ENCODE data around the gene TRIM62. TPM values are rescaled to one million over a fixed set of nuclear protein-coding genes. Genes with fewer than 3 reads are reported as not detected.

TRIM62 gene
- total RNA-seq, 1 experiment from 2014 or later, result 0.82 TPM

DNA sequence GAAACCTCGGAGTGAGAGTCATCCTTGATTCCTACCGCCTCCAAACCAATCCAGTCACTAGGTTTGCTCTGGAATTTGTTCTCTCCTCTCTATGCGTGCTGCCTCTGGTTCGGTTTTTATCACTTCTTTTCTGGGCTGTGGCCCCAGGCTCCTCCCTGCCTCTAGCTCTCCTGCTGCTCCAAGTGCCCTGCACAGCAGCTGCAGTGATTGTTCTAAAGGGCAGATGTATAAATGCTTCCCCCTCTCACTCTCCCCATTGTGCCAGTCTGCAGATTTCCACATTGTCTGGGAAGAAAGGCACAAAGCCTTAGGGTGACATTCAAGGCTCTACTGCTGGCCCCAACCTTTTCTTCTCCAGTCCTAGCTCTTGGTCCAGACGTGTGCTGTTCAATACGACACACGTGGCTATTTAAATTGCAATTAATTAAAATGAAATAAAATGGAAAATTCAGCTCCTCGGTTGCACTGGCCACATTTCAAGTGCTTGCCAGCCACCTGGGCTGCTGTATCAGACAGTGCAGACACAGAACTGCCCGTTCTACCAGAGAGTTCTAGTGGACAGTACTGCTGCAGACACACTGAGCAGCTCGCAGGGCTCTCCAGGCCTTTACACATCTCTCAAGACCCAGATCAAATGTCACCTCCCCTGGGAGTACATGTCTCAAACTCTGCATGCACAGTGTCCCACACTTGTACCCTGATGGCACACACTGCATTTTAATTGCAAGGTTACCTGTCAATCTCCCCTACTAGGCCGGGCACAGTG lies 12.4 kb downstream of the TRIM62 start:
- H3K36me3 ChIP-seq, result no peaks in the 10 kb centered on the region
- no peaks in the 10 kb centered on the region for H3K27me3 ChIP-seq
- DNase-seq, result no peak
- H3K9me3 ChIP-seq, result no peaks in the 10 kb centered on the region
- no peak overlapping the region for H3K4me3 ChIP-seq

DNA sequence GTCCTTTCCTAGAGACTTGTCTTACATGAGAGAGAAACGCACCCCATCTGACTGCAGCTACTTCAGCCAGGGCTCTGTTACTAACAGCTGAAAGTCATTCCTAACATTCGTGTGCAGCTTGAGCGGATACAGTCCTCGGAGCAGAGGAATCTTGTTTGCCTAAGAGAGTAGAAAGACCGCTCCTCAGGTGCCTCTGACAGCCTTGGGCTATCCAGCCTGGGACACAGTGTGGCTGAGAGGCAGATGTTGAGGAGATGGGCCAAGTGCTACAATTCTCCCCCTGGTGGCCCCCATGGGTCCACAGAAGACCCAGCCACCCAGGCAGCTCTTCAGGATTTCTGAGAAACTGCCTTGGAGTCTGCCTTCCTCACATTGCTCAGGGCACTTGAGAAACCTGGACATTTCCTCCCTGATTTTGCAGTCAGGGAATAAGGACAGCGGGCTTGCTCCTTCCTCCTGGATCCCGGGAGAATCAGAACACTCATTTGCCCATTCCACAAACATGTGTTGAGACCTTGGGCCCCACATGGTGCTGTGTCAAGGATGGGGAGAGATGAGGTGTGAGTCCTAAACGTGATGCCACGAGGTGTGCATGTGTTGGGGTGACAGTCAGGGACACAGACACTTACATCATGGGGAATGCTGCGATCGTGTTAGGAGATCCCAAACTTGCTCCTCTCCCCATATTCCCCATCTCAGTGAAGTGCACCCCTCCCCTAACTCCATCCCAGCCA lies 13.1 kb downstream of the TRIM62 start:
- H3K9me3 ChIP-seq, result no peaks in the 10 kb centered on the region

DNA sequence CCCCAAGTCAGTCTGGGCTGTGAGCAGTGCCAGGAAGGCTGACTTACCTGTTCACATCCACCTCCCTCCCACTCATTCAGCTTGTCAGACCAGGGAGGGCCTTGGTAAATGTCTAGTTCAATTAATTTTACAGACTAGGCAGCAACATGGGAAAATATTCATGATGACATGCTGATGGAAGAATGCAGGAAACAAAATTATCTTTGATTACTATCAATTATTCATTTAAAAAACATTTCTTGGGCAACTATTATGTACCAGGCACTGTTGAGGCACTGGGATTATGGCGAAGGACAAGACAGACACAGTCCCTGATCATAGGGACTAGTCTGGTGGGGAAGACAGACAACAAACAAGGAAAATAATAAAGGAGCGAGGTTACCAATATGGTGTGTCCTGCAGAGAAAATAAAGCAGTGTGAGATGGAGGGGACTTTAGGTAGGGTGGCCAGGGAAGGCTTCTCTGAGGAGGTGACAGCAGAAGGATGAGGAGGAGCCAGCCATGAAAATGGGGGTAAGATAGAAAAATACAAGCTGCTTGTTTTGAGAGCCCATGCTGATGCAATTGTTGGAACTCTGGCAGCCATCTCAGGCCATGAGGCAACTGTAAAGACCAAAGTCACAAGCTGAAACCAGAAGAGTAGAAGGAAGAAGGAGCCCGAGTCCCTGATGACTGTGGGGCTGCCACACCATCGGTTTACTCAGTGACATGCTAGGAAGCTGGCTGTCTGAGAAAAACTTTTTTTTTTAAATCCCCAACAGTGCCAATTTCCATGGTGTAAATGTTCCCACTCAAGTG lies 14.0 kb downstream of the TRIM62 start:
- H3K4me3 ChIP-seq, result no peak overlapping the region
- no peaks in the 10 kb centered on the region for H3K9me3 ChIP-seq
- H3K27me3 ChIP-seq, result no peaks in the 10 kb centered on the region
- no peaks in the 10 kb centered on the region for H3K36me3 ChIP-seq
- no peak for DNase-seq

More for the DNA sequence above, 13.1 kb downstream of the TRIM62 start:
- Histone ChIP-seq H3K4me3 (no peak overlapping the region), H3K27me3 (no peaks in the 10 kb centered on the region), H3K36me3 (no peaks in the 10 kb centered on the region)
- DNase-seq, result no peak

- H3K36me3 ChIP-seq, result no peaks in the 10 kb centered on the region
- H3K4me3 ChIP-seq, result no peak overlapping the region
- H3K9me3 ChIP-seq, result no peaks in the 10 kb centered on the region
- no peak for DNase-seq
- no peaks in the 10 kb centered on the region for H3K27me3 ChIP-seq
These were observed 16.0 kb downstream of the TRIM62 start for GRCh38 chr1:33165809-33166208.

- Histone ChIP-seq H3K36me3 (no peaks in the 10 kb centered on the region), H3K9me3 (no peaks in the 10 kb centered on the region), H3K27me3 (no peaks in the 10 kb centered on the region), H3K4me3 (no peak overlapping the region)
- DNase-seq, result no peak
These were observed 16.6 kb downstream of the TRIM62 start for GRCh38 chr1:33165209-33165608.

- H3K9me3 ChIP-seq, result no peaks in the 10 kb centered on the region
- H3K36me3 ChIP-seq, result no peaks in the 10 kb centered on the region
- no peak overlapping the region for H3K4me3 ChIP-seq
- no peak for DNase-seq
- H3K27me3 ChIP-seq, result no peaks in the 10 kb centered on the region
These were observed 18.0 kb downstream of the TRIM62 start for GRCh38 chr1:33163621-33164519.

GRCh38 chr1:33162141-33162540 lies 19.7 kb downstream of the TRIM62 start:
- Histone ChIP-seq H3K9me3 (no peaks in the 10 kb centered on the region), H3K27me3 (no peaks in the 10 kb centered on the region), H3K36me3 (no peaks in the 10 kb centered on the region), H3K4me3 (no peak overlapping the region)
- no peak for DNase-seq

- H3K4me3 ChIP-seq, result no peak overlapping the region
- DNase-seq, result no peak
These were observed 20.7 kb downstream of the TRIM62 start for GRCh38 chr1:33161061-33161681.

GRCh38 chr1:33159577-33159976 lies 22.3 kb downstream of the TRIM62 start:
- Histone ChIP-seq H3K36me3 (no peaks in the 10 kb centered on the region), H3K9me3 (no peaks in the 10 kb centered on the region), H3K27me3 (no peaks in the 10 kb centered on the region), H3K4me3 (no peak overlapping the region)
- DNase-seq, result no peak

More at GRCh38 chr1:33161061-33161681, 20.7 kb downstream of the TRIM62 start:
- H3K9me3 ChIP-seq, result no peaks in the 10 kb centered on the region
- H3K36me3 ChIP-seq, result no peaks in the 10 kb centered on the region
- H3K27me3 ChIP-seq, result no peaks in the 10 kb centered on the region

GRCh38 chr1:33158366-33158765 lies 23.5 kb downstream of the TRIM62 start:
- DNase-seq, result no peak
- Histone ChIP-seq H3K27me3 (no peaks in the 10 kb centered on the region), H3K4me3 (no peak overlapping the region)

DNA sequence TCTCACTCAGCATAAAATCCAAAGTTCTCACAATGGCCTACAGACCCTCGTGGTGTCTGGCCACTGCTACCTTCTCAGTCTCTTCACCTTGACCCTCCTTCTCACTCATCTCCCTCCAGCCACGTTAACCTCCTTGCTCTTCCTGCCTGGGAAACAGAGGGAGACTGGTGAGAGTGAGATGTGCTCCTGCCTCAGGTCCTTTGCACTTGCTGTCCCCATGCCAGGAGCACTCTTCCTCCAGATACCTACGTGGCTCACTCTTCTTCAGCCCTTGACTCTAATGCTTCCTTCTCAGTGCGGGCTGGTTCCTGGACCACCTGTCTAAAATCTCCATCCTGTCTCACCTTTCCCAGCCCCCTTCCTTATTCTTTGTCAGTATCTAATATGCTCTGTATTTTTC lies 24.7 kb downstream of the TRIM62 start:
- Histone ChIP-seq H3K4me3 (no peak overlapping the region), H3K36me3 (no peaks in the 10 kb centered on the region), H3K27me3 (no peaks in the 10 kb centered on the region), H3K9me3 (no peaks in the 10 kb centered on the region)
- DNase-seq, result no peak

More at GRCh38 chr1:33158366-33158765, 23.5 kb downstream of the TRIM62 start:
- no peaks in the 10 kb centered on the region for H3K36me3 ChIP-seq
- H3K9me3 ChIP-seq, result no peaks in the 10 kb centered on the region

GRCh38 chr1:33155877-33156538 lies 25.8 kb downstream of the TRIM62 start:
- no peaks in the 10 kb centered on the region for H3K9me3 ChIP-seq
- no peak for DNase-seq
- no peak overlapping the region for H3K4me3 ChIP-seq
- no peaks in the 10 kb centered on the region for H3K27me3 ChIP-seq
- no peaks in the 10 kb centered on the region for H3K36me3 ChIP-seq

DNA sequence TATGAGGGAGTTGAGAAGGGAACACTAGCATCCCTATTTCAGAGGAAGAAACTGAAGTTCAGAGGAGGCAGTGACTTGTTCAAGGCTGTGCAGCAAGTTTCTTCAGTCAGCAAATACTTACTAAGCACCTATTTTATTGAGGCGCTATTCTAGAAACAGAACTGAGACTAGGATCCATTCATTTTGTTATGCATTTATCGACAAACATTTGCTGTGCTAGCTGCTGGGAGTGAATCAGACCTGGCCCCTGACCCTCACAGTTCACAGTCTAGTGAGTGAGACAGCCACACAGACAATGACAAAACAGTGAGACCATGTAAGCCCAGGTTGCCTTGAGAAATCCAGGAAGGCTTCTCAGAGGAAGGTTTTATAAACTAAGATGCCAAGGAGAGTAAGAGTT lies 28.2 kb downstream of the TRIM62 start:
- H3K36me3 ChIP-seq, result no peaks in the 10 kb centered on the region
- no peaks in the 10 kb centered on the region for H3K27me3 ChIP-seq
- DNase-seq, result no peak

GRCh38 chr1:33152685-33153432 lies 29.0 kb downstream of the TRIM62 start:
- DNase-seq, result peak; percentile 64
- H3K4me3 ChIP-seq, result no peak overlapping the region
- H3K27me3 ChIP-seq, result no peaks in the 10 kb centered on the region
- no peaks in the 10 kb centered on the region for H3K36me3 ChIP-seq
- H3K9me3 ChIP-seq, result no peaks in the 10 kb centered on the region

More for the DNA sequence above, 28.2 kb downstream of the TRIM62 start:
- Histone ChIP-seq H3K4me3 (no peak overlapping the region), H3K9me3 (no peaks in the 10 kb centered on the region)

GRCh38 chr1:33151116-33151515 lies 30.7 kb downstream of the TRIM62 start:
- no peaks in the 10 kb centered on the region for H3K27me3 ChIP-seq
- no peak overlapping the region for H3K4me3 ChIP-seq
- H3K36me3 ChIP-seq, result no peaks in the 10 kb centered on the region
- no peak for DNase-seq
- no peaks in the 10 kb centered on the region for H3K9me3 ChIP-seq

Measured in MG63 (cell line).